Trophoblast cell (in vitro differentiated cells and primary cell): ENCODE results near the gene TOM1L2.

Experiments
- DNase-seq, 2 donors: peaks; one replicate each; pipeline ENCODE4 v3.0.0-alpha.2; 2016
- H2AFZ ChIP-seq: 2 replicates; pipeline ENCODE4 v1.6.1; 2013; ENCODE audit warnings: low read length, moderate library complexity, mild to moderate bottlenecking; ENCODE audit not compliant: insufficient read depth, poor library complexity
- H2AK5ac ChIP-seq: 2 replicates; pipeline ENCODE4 v1.6.1; 2013; ENCODE audit warnings: mild to moderate bottlenecking, low read length
- H2BK120ac ChIP-seq: 2 replicates; pipeline ENCODE4 v1.6.1; 2013; ENCODE audit warnings: low read length, mild to moderate bottlenecking, moderate library complexity; ENCODE audit not compliant: insufficient read depth, poor library complexity
- H2BK12ac ChIP-seq: 2 replicates; pipeline ENCODE4 v1.6.1; 2013; ENCODE audit warnings: mild to moderate bottlenecking, low read length, moderate library complexity
- H2BK5ac ChIP-seq: 2 replicates; pipeline ENCODE4 v1.6.1; 2013; ENCODE audit warnings: low read length, low read depth, moderate library complexity, mild to moderate bottlenecking; ENCODE audit not compliant: poor library complexity
- H3K14ac ChIP-seq: 2 replicates; pipeline ENCODE4 v1.6.1; 2013; ENCODE audit warnings: mild to moderate bottlenecking, low read length
- H3K18ac ChIP-seq: 2 replicates; pipeline ENCODE4 v1.6.1; 2013; ENCODE audit warnings: mild to moderate bottlenecking, low read length
- H3K23ac ChIP-seq: 2 replicates; pipeline ENCODE4 v1.6.1; 2013; ENCODE audit warnings: low read length
- H3K27ac ChIP-seq: 2 replicates; pipeline ENCODE4 v1.5.1; 2013; ENCODE audit warnings: low read depth, mild to moderate bottlenecking, inconsistent platforms, low read length, moderate library complexity
- H3K27me3 ChIP-seq: 2 replicates; pipeline ENCODE4 v1.6.1; 2013; ENCODE audit warnings: inconsistent platforms, mild to moderate bottlenecking, low read length, moderate library complexity; ENCODE audit not compliant: insufficient read depth
- H3K36me3 ChIP-seq, 2 experiments: 1 replicate in 1 of 2; 2 replicates in 1 of 2; pipeline ENCODE4 v1.6.1; 2013; ENCODE audit warnings: low read length in 2 of 2, mild to moderate bottlenecking in 2 of 2, moderate library complexity in 1 of 2; ENCODE audit not compliant: insufficient read depth in 2 of 2, control insufficient read depth in 1 of 2
- H3K4ac ChIP-seq: 2 replicates; pipeline ENCODE4 v1.6.1; 2013; ENCODE audit warnings: low read depth, mild to moderate bottlenecking, low read length, moderate library complexity
- H3K4me1 ChIP-seq, 2 experiments: 1 replicate in 1 of 2; 2 replicates in 1 of 2; pipeline ENCODE4 v1.6.1; 2013; ENCODE audit warnings: low read length in 2 of 2, mild to moderate bottlenecking in 2 of 2, moderate library complexity in 1 of 2; ENCODE audit not compliant: insufficient read depth in 2 of 2, control insufficient read depth in 1 of 2
- H3K4me2 ChIP-seq: 2 replicates; pipeline ENCODE4 v1.6.1; 2013; ENCODE audit warnings: inconsistent platforms, mild to moderate bottlenecking, low read length, moderate library complexity
- H3K4me3 ChIP-seq: 2 replicates; pipeline ENCODE4 v1.5.1; 2013; ENCODE audit warnings: mild to moderate bottlenecking, low read depth, low read length, inconsistent platforms
- H3K79me1 ChIP-seq: one replicate; pipeline ENCODE4 v1.6.1; 2013; ENCODE audit warnings: low read length
- H3K79me2 ChIP-seq: 2 replicates; pipeline ENCODE4 v1.6.1; 2013; ENCODE audit warnings: low read length, mild to moderate bottlenecking; ENCODE audit not compliant: control insufficient read depth, insufficient read depth, poor library complexity
- H3K9ac ChIP-seq: 2 replicates; pipeline ENCODE4 v1.6.1; 2013; ENCODE audit warnings: mild to moderate bottlenecking, low read length
- H3K9me3 ChIP-seq: 2 replicates; pipeline ENCODE4 v1.6.1; 2013; ENCODE audit warnings: low read depth, mild to moderate bottlenecking, control low read depth, inconsistent platforms, low read length; ENCODE audit not compliant: insufficient read depth
- H4K12ac ChIP-seq: 2 replicates; pipeline ENCODE4 v1.6.1; 2013; ENCODE audit warnings: low read depth, mild to moderate bottlenecking, low read length, moderate library complexity
- H4K8ac ChIP-seq: 2 replicates; pipeline ENCODE4 v1.6.1; 2013; ENCODE audit warnings: low read depth, mild to moderate bottlenecking, low read length, moderate library complexity
- H4K91ac ChIP-seq: one replicate; pipeline ENCODE4 v1.6.1; 2013; ENCODE audit warnings: low read depth, mild to moderate bottlenecking, low read length, moderate library complexity
- WGBS: extraction: QIAGEN DNeasy Blood & Tissue Kit; methylation state at CpG from one replicate; pipeline ENCODE4 v1.1.7; 2013; ENCODE audit warnings: missing lambda C conversion rate; ENCODE audit not compliant: insufficient read length, insufficient coverage; ENCODE audit errors: extremely low coverage; 5-methylcytosine and 5-hydroxymethylcytosine counted together

Gene TOM1L2

DNA sequence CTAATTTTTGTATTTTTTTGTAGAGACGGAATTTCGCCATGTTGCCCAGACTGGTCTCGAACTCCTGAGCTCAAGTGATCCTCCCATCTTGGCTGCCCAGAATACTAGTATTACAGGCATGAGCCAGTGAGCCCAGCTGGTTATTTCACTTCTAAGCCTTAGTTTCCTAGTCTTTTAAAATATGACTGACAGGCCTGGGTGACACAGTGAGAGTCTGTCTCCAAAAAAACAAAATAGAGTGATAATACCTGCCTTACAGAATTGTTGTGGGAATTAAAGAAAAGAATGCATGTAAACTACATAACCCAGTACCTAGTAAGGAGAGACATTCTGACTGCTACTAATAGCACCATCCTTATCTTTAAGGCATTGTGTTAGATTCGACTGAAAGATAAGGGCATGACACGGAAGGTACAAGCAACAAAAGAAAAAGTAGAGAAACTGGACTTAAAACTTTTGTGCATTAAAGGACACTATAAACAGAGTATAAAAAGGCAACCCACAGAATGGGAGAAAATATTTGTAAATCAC is 11.6 kb downstream of the TOM1L2 start:
- peak; percentile 48 to 82 for DNase-seq
- no peaks in the 10 kb centered on the region for H3K27me3 ChIP-seq
- peaks cover 6 to 8% of the 10 kb centered on the region in 2 experiments for H3K36me3 ChIP-seq
- H3K4ac ChIP-seq: peak overlapping the region; percentile 84
- H3K4me1 ChIP-seq: peaks cover 14 to 19% of the 10 kb centered on the region in 2 experiments
- H3K9me3 ChIP-seq: peaks cover 6% of the 10 kb centered on the region
- no peak overlapping the region for H2AK5ac ChIP-seq
- H3K9ac ChIP-seq: no peak overlapping the region
- H4K8ac ChIP-seq: peak overlapping the region; percentile 66
- H3K14ac ChIP-seq: no peak overlapping the region
- H4K91ac ChIP-seq: peak overlapping the region; percentile 30
- H2BK120ac ChIP-seq: peak overlapping the region; percentile 36
- no peak overlapping the region for H3K23ac ChIP-seq
- H3K79me2 ChIP-seq: peaks cover 6% of the 10 kb centered on the region
- no peak overlapping the region for H3K4me2 ChIP-seq
- peaks cover 8% of the 10 kb centered on the region for H3K79me1 ChIP-seq
- H2AFZ ChIP-seq: no peak overlapping the region
- H3K4me3 ChIP-seq: no peak overlapping the region
- H2BK12ac ChIP-seq: peak overlapping the region; percentile 27
- no CpG with 5 or more reads among the region's 5 CpGs for WGBS
- peak overlapping the region; percentile 33 for H3K18ac ChIP-seq
- peak overlapping the region; percentile 52 for H2BK5ac ChIP-seq
- no peak overlapping the region for H4K12ac ChIP-seq
- H3K27ac ChIP-seq: peak overlapping the region; percentile 64

DNA sequence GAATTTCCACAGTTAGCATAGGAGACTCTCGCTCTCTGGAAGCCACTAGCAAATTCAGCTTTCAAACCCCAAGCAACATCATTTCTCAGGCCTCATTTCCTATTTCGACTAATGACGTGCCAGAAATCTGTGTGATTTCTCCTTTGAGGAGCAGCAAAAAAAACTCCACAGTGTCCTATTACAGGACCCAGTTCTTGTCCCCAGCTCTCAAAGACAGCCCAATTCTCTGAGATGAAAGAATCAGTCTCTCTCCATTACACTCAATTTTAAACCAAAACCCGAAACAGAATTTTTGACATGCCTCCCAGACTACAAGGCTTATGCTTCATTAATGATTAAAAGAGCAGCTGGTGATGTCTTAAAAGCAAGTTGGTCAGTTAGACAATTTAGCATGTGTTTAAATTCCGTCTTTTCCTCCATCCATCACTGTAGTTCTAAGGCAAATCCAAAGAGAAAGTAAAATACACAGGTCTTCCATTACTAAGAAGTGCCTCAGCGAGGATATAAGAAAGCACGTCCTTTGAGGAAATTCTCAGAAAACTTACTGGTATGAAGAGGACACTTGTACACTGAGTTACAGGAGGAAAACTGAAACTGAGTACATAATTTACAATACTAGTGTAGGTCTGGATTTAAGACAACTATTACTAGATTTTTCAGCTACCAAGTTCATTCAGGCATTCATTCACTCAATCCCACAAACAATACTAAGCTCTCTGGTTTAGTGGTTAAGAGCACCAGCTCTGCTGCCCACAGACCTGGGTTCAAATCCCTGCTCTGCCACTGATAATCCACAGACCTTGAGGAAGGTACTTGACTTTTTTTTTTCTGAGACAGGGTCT is 12.5 kb downstream of the TOM1L2 start:
- no peak overlapping the region for H3K23ac ChIP-seq
- H3K9me3 ChIP-seq: peaks cover 6% of the 10 kb centered on the region
- H3K4me1 ChIP-seq: peaks cover 14 to 17% of the 10 kb centered on the region in 2 experiments
- peaks cover 6% of the 10 kb centered on the region for H3K79me2 ChIP-seq
- peak overlapping the region; percentile 30 for H4K91ac ChIP-seq
- no peak overlapping the region for H2AFZ ChIP-seq
- peak overlapping the region; percentile 52 for H2BK5ac ChIP-seq
- H3K36me3 ChIP-seq: peaks cover 6 to 12% of the 10 kb centered on the region in 2 experiments
- H3K79me1 ChIP-seq: peaks cover 8% of the 10 kb centered on the region
- H3K14ac ChIP-seq: peak overlapping the region; percentile 44
- H4K12ac ChIP-seq: no peak overlapping the region
- H3K27me3 ChIP-seq: no peaks in the 10 kb centered on the region
- H2BK120ac ChIP-seq: peak overlapping the region; percentile 36
- peak overlapping the region; percentile 33 for H3K18ac ChIP-seq
- H4K8ac ChIP-seq: peak overlapping the region; percentile 66
- H3K4me3 ChIP-seq: no peak overlapping the region
- DNase-seq: no peak
- no peak overlapping the region for H3K4me2 ChIP-seq
- no peak overlapping the region for H3K9ac ChIP-seq
- no peak overlapping the region for H2AK5ac ChIP-seq
- H3K4ac ChIP-seq: peak overlapping the region; percentile 84
- peak overlapping the region; percentile 27 for H2BK12ac ChIP-seq
- peak overlapping the region; percentile 64 for H3K27ac ChIP-seq
- no CpG with 5 or more reads among the region's 7 CpGs for WGBS

DNA sequence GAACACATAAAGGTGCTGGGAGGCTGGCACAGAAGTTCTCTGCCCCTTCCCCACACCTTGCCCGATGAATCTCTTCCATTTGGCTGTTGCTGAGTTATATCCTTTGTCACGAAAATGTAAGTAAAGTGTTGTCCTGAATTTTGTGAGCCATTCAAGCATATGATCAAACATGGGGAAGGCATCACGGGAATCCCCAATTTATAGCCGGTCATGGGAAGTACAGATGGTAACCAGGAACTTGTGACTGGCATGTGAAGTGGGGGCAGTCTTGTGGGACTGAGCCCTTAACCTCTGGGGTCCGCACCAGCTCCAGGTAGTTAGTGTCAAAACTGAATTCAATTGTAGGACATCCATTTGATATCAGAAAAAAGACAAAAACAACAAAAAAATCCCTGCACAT is 13.2 kb downstream of the TOM1L2 start:
- H2BK5ac ChIP-seq: no peak overlapping the region
- peak overlapping the region; percentile 32 for H3K14ac ChIP-seq
- H2AFZ ChIP-seq: no peak overlapping the region
- peak overlapping the region; percentile 39 for H3K18ac ChIP-seq
- DNase-seq: no peak
- H3K23ac ChIP-seq: no peak overlapping the region
- no peak overlapping the region for H3K4me3 ChIP-seq
- H4K8ac ChIP-seq: no peak overlapping the region
- H2BK120ac ChIP-seq: no peak overlapping the region
- no peak overlapping the region for H3K9ac ChIP-seq
- H3K79me1 ChIP-seq: peaks cover 8% of the 10 kb centered on the region
- peak overlapping the region; percentile 6 for H3K4ac ChIP-seq
- H2BK12ac ChIP-seq: peak overlapping the region; percentile 66
- H3K9me3 ChIP-seq: peaks cover 6% of the 10 kb centered on the region
- H3K27me3 ChIP-seq: no peaks in the 10 kb centered on the region
- H3K36me3 ChIP-seq: peaks cover 6 to 12% of the 10 kb centered on the region in 2 experiments
- no peak overlapping the region for H3K4me2 ChIP-seq
- peak overlapping the region; percentile 17 for H4K91ac ChIP-seq
- H3K79me2 ChIP-seq: peaks cover 6% of the 10 kb centered on the region
- H2AK5ac ChIP-seq: peak overlapping the region; percentile 40
- H3K4me1 ChIP-seq: peaks cover 14 to 17% of the 10 kb centered on the region in 2 experiments
- H4K12ac ChIP-seq: no peak overlapping the region
- no CpG with 5 or more reads among the region's 5 CpGs for WGBS
- H3K27ac ChIP-seq: no peak overlapping the region

DNA sequence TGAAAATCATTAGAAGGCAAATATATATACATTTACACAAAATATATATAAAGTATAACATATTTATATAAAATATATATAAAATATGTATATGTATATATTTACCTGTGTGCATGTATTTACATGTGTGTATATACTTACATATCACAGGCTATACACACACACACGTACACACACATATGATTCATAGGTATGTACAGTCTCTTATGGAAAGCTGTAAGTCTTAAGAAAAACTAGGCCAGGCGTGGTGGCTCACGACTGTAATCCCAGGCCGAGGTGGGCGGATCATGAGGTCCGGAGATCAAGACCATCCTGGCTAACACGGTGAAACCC is 14.7 kb downstream of the TOM1L2 start:
- Histone ChIP-seq H3K9ac (no peak overlapping the region), H3K18ac (no peak overlapping the region), H2BK120ac (no peak overlapping the region), H3K79me2 (peaks cover 4% of the 10 kb centered on the region), H3K36me3 (peaks cover 6 to 12% of the 10 kb centered on the region in 2 experiments), H2BK5ac (no peak overlapping the region), H3K4ac (peak overlapping the region; percentile 36), H3K4me2 (no peak overlapping the region), H4K12ac (no peak overlapping the region), H3K23ac (no peak overlapping the region), H3K79me1 (peaks cover 5% of the 10 kb centered on the region), H2BK12ac (no peak overlapping the region), H3K4me3 (no peak overlapping the region), H3K4me1 (peaks cover 8 to 12% of the 10 kb centered on the region in 2 experiments), H3K27ac (no peak overlapping the region), H2AFZ (no peak overlapping the region), H2AK5ac (no peak overlapping the region), H4K91ac (peak overlapping the region; percentile 38), H3K9me3 (peaks cover 6% of the 10 kb centered on the region), H4K8ac (no peak overlapping the region), H3K27me3 (no peaks in the 10 kb centered on the region), H3K14ac (no peak overlapping the region)
- WGBS: no CpG with 5 or more reads among the region's 7 CpGs
- DNase-seq: no peak
